NCI-H345 treated with DMSO at 0.1 percent for 48 hours (cell line): ENCODE data around the gene SHLD2.
"Not testable (repeated sequence)": the region's sequence is repeated elsewhere in the genome, so short reads cannot be mapped to it uniquely, and the experiment has no call there.

ENCODE experiments used
- DNase-seq: peaks from one replicate; lab custom pipeline; 2025; ENCODE audit not compliant: unreplicated experiment; lab: John Stamatoyannopoulos, UW

SHLD2 gene

GRCh38 chr10:87137478-87137877 lies 42.5 kb downstream of the SHLD2 start:
- not testable (repeated sequence) for DNase-seq

GRCh38 chr10:87142230-87143108 lies 47.5 kb downstream of the SHLD2 start:
- not testable (repeated sequence) for DNase-seq

GRCh38 chr10:87143109-87143418 lies 48.1 kb downstream of the SHLD2 start:
- not testable (repeated sequence) for DNase-seq

GRCh38 chr10:87145598-87145997 lies 50.6 kb downstream of the SHLD2 start:
- not testable (repeated sequence) for DNase-seq

- not testable (repeated sequence) for DNase-seq
Measured at GRCh38 chr10:87149020-87149609, 54.1 kb downstream of the SHLD2 start.

GRCh38 chr10:87151516-87151915 lies 56.5 kb downstream of the SHLD2 start:
- not testable (repeated sequence) for DNase-seq

GRCh38 chr10:87156841-87157240 lies 61.8 kb downstream of the SHLD2 start:
- DNase-seq = not testable (repeated sequence)

- not testable (repeated sequence) for DNase-seq
Measured at GRCh38 chr10:87157821-87158220, 62.8 kb downstream of the SHLD2 start.

GRCh38 chr10:87162703-87163293 lies 67.8 kb downstream of the SHLD2 start:
- DNase-seq = not testable (repeated sequence)

GRCh38 chr10:87163414-87163813 lies 68.4 kb downstream of the SHLD2 start:
- DNase-seq = not testable (repeated sequence)

GRCh38 chr10:87169857-87170256 lies 74.9 kb downstream of the SHLD2 start:
- not testable (repeated sequence) for DNase-seq

- not testable (repeated sequence) for DNase-seq
Measured at GRCh38 chr10:87170705-87171104, 75.7 kb downstream of the SHLD2 start.

GRCh38 chr10:87171670-87172069 lies 76.7 kb downstream of the SHLD2 start:
- DNase-seq = not testable (repeated sequence)

- not testable (repeated sequence) for DNase-seq
Measured at GRCh38 chr10:87172178-87172577, 77.2 kb downstream of the SHLD2 start.

GRCh38 chr10:87177587-87177986 lies 82.6 kb downstream of the SHLD2 start:
- DNase-seq = not testable (repeated sequence)

- DNase-seq = not testable (repeated sequence)
Measured at GRCh38 chr10:87184421-87184820, 89.4 kb downstream of the SHLD2 start.

GRCh38 chr10:87186016-87186415 lies 91.0 kb downstream of the SHLD2 start:
- DNase-seq = not testable (repeated sequence)

GRCh38 chr10:87187573-87187972 lies 92.6 kb downstream of the SHLD2 start:
- DNase-seq = not testable (repeated sequence)

- DNase-seq = not testable (repeated sequence)
Measured at GRCh38 chr10:87191841-87192240, 96.8 kb downstream of the SHLD2 start.

- not testable (repeated sequence) for DNase-seq
Measured at GRCh38 chr10:87200924-87201323, 105.9 kb downstream of the SHLD2 start.

GRCh38 chr10:87204801-87205200 lies 109.8 kb downstream of the SHLD2 start:
- not testable (repeated sequence) for DNase-seq

GRCh38 chr10:87206922-87207321 lies 111.9 kb downstream of the SHLD2 start:
- DNase-seq = not testable (repeated sequence)
